ENCODE results near the gene SNX30. TPM values are rescaled to one million over a fixed set of nuclear protein-coding genes. Genes with fewer than 3 reads are reported as not detected.

Gene SNX30
- total and polyA plus RNA-seq, 2 experiments from 2014 or later: 8.5 to 26.7 TPM

DNA sequence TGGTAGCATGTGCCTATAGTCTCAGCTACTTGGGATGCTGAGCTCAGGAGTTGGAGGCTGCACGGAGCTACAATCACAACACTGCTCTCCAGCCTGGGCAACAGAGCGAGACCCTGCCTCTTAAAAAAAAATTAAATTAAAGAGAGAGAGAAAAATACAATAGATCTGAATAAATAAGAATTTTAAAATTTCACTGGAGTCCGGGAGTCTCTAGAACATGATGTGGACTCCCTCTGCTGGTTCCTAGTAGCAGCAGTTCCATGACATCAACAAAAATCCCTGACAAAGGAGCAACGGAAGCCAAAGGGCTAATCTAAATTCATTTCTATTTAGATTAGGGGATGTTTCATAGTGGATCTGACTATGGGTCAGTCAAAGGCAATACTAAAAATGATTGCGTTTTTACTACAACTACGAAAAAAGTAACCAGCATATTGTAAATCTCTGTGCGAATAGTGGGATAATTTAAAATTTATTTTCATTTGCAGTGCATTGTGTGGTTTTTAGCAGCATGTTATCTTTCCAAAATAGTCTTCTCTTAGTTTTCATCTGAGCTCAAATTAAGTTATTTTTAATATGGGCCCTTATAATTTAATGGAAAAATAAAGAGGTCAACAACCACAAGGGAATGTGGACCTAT lies 39.4 kb upstream of the SNX30 start:
- TF ChIP-seq EZH2 (IDR thresholded peaks at IDR 0.05; ENCODE audit: insufficient read depth, poor library complexity, severe bottlenecking): no peak
- no peak for TF ChIP-seq EZH2phosphoT487 (IDR thresholded peaks at IDR 0.05; ENCODE audit: insufficient read depth, low read depth)
- Histone ChIP-seq H3K9me3 (ENCODE audit: low read depth) (no peaks in the 10 kb centered on the region), H3F3A (ENCODE audit: insufficient read depth) (no peaks in the 10 kb centered on the region), H3K9ac (no peak overlapping the region), H3K79me2 (ENCODE audit: insufficient read depth) (peaks cover 92% of the 10 kb centered on the region), H3K4me3 (no peak overlapping the region), H3K36me3 (ENCODE audit: low read depth) (no peaks in the 10 kb centered on the region; the same call in 1 of the 2 replicates), H3K9me2 (ENCODE audit: insufficient read depth) (no peaks in the 10 kb centered on the region), H4K20me1 (ENCODE audit: insufficient read depth) (no peaks in the 10 kb centered on the region), H3K4me2 (ENCODE audit: unreplicated experiment) (no peak overlapping the region), H2AFZ (no peak overlapping the region), H3K27me3 (replicated peaks; ENCODE audit: insufficient read depth) (no peaks in the 10 kb centered on the region), H3K4me1 (ENCODE audit: insufficient read depth) (no peaks in the 10 kb centered on the region), H3K27ac (no peak overlapping the region)
- DNase-seq: peak; percentile 80
- in situ Hi-C loops (cut with MboI): no loop called here
- WGBS, 2 experiments (ENCODE audit: low coverage in 1 of 2, low lambda C conversion rate in 2 of 2, missing lambda C conversion rate in 2 of 2): 78 to 82% methylated on average over 7 of the region's 7 CpGs

DNA sequence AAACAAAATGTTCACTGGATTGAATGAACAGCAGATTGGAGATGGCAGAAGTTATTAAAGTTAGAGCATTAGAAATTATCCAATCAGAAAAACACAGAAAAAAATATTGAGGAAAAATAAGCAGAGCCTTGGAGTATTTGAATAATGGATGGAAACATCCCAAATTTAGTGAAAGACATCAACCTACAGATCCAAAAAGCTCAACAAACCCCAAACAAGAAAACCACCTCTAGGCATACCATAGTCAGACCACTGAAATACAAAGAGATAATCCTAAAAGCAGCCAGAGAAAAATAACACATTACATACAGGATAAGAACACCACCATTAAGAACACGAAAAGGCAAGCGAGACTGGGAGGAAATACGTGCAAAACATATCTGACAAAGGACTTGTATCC lies 37.9 kb upstream of the SNX30 start:
- TF ChIP-seq EZH2phosphoT487 (IDR thresholded peaks at IDR 0.05; ENCODE audit: insufficient read depth, low read depth) (no peak), EZH2 (IDR thresholded peaks at IDR 0.05; ENCODE audit: insufficient read depth, poor library complexity, severe bottlenecking) (no peak)
- H3K4me1 ChIP-seq (ENCODE audit: insufficient read depth): peaks cover 6% of the 10 kb centered on the region; the same call in 1 of the 2 replicates
- in situ Hi-C loops (cut with MboI): no loop called here
- no peaks in the 10 kb centered on the region for H3K27me3 ChIP-seq (replicated peaks; ENCODE audit: insufficient read depth)
- H3F3A ChIP-seq (ENCODE audit: insufficient read depth): peaks cover 8% of the 10 kb centered on the region; the same call in 1 of the 2 replicates
- H3K9ac ChIP-seq: no peak overlapping the region
- H3K4me2 ChIP-seq (ENCODE audit: unreplicated experiment): no peak overlapping the region
- H3K9me2 ChIP-seq (ENCODE audit: insufficient read depth): no peaks in the 10 kb centered on the region
- H3K79me2 ChIP-seq (ENCODE audit: insufficient read depth): peaks cover 92% of the 10 kb centered on the region
- no peak overlapping the region for H2AFZ ChIP-seq
- DNase-seq: no peak
- no peak overlapping the region for H3K27ac ChIP-seq
- H3K9me3 ChIP-seq (ENCODE audit: low read depth): no peaks in the 10 kb centered on the region
- no peak overlapping the region for H3K4me3 ChIP-seq
- H4K20me1 ChIP-seq (ENCODE audit: insufficient read depth): no peaks in the 10 kb centered on the region
- no peaks in the 10 kb centered on the region; the same call in 1 of the 2 replicates for H3K36me3 ChIP-seq (ENCODE audit: low read depth)
- 98 to 99% methylated on average over 3 of the region's 3 CpGs for WGBS, 2 experiments (ENCODE audit: low coverage in 1 of 2, low lambda C conversion rate in 2 of 2, missing lambda C conversion rate in 2 of 2)

DNA sequence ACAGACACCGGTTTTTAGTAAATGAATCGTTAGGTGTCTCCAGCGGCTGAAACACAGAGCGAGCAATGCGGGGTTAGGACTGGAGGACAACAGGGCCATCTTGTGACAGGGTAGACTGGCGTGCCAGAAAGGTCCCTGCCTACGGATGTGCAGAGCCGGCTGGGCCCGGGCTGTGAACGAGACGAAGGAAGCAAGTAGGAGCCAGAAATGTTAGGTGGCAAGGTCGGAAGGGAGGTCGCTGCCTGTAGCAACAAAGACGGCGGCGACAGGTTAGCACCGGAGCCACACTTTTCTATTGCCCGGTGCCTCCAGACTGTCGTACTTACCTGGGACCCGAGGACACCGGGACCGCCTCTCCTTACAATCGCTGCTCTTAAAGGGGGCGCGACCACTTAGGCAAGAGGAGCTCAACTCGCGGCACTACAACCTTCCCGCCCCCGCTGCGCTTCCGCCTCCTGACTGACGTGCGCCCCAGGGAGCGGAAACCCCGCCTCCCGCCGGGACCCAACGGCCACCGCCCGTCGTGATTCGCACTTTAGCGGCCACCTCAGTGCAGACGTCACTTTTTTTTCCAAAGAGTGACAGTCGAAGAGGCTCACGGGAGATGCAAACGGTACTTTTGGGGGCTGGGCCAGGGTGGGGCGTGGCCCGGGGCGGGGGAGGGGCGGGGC lies 32.8 kb upstream of the SNX30 start, which contains the start of gene INIP:
TSS of gene INIP (minus strand) at position 457 of the 671 bp plus-strand sequence. CDS start 1,632 bp downstream, outside the sequence.
- WGBS, 2 experiments (ENCODE audit: low coverage in 1 of 2, low lambda C conversion rate in 2 of 2, missing lambda C conversion rate in 2 of 2): 2% methylated on average over 43 to 51 of the region's 51 CpGs

DNA sequence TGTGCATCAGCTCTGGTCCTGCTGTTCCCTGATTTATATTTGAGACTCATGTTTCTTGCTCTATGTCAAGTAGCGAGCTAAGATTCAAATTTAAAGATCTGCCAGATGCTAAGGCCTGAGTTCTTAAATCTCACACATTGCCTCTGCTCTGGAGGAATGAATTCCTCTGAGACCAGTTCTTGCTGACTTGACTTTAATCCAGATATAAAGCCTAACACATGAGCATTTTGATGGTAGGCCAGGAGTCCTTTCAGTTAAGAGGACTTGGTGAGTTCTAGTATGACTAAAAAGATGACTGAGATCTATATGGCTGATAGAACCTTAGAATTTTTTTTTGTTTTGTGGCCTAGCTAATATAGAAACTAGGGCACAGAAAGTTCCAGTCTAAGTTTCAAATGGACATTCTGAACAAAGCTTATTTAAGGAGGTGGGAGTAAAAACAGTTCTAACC lies 31.3 kb upstream of the SNX30 start:
- no peak for TF ChIP-seq EZH2phosphoT487 (IDR thresholded peaks at IDR 0.05; ENCODE audit: insufficient read depth, low read depth)
- TF ChIP-seq EZH2 (IDR thresholded peaks at IDR 0.05; ENCODE audit: insufficient read depth, poor library complexity, severe bottlenecking): no peak
- H3K9me3 ChIP-seq (ENCODE audit: low read depth): no peaks in the 10 kb centered on the region
- no peak overlapping the region for H3K4me3 ChIP-seq
- H3K4me2 ChIP-seq (ENCODE audit: unreplicated experiment): peak overlapping the region; percentile 5
- peak overlapping the region; percentile 24 for H2AFZ ChIP-seq
- in situ Hi-C loops (cut with MboI): no loop called here
- H3K27ac ChIP-seq: peak overlapping the region; percentile 67
- H3K4me1 ChIP-seq (ENCODE audit: insufficient read depth): peaks cover 16% of the 10 kb centered on the region; the same call in 1 of the 2 replicates
- no peaks in the 10 kb centered on the region for H4K20me1 ChIP-seq (ENCODE audit: insufficient read depth)
- H3F3A ChIP-seq (ENCODE audit: insufficient read depth): peaks cover 26% of the 10 kb centered on the region
- no peak overlapping the region for H3K9ac ChIP-seq
- H3K79me2 ChIP-seq (ENCODE audit: insufficient read depth): peaks cover 31% of the 10 kb centered on the region
- 37 to 50% methylated on average over 1 of the region's 1 CpG for WGBS, 2 experiments (ENCODE audit: low coverage in 1 of 2, low lambda C conversion rate in 2 of 2, missing lambda C conversion rate in 2 of 2)
- H3K9me2 ChIP-seq (ENCODE audit: insufficient read depth): no peaks in the 10 kb centered on the region
- no peaks in the 10 kb centered on the region for H3K36me3 ChIP-seq (ENCODE audit: low read depth)
- no peaks in the 10 kb centered on the region for H3K27me3 ChIP-seq (replicated peaks; ENCODE audit: insufficient read depth)
- DNase-seq: peak; percentile 70

More for the DNA sequence above, 32.8 kb upstream of the SNX30 start, which contains the start of gene INIP:
- Histone ChIP-seq H3K9me2 (ENCODE audit: insufficient read depth) (no peaks in the 10 kb centered on the region), H3K36me3 (ENCODE audit: low read depth) (no peaks in the 10 kb centered on the region; the same call in 1 of the 2 replicates), H2AFZ (peak within 1 kb of the TSS; percentile 95), H3K4me1 (ENCODE audit: insufficient read depth) (peaks cover 16% of the 10 kb centered on the region; the same call in 1 of the 2 replicates), H3F3A (ENCODE audit: insufficient read depth) (peaks cover 26% of the 10 kb centered on the region), H3K79me2 (ENCODE audit: insufficient read depth) (peaks cover 46% of the 10 kb centered on the region), H3K4me3 (peak within 1 kb of the TSS; percentile 92), H3K9ac (peak within 1 kb of the TSS; percentile 88), H3K9me3 (ENCODE audit: low read depth) (no peaks in the 10 kb centered on the region), H3K27ac (peak within 1 kb of the TSS; percentile 77), H4K20me1 (ENCODE audit: insufficient read depth) (no peaks in the 10 kb centered on the region), H3K27me3 (replicated peaks; ENCODE audit: insufficient read depth) (no peaks in the 10 kb centered on the region), H3K4me2 (ENCODE audit: unreplicated experiment) (peak within 1 kb of the TSS; percentile 97)
- DNase-seq: peak; percentile 97
- in situ Hi-C loops (cut with MboI): no loop called here
- TF ChIP-seq EZH2 (IDR thresholded peaks at IDR 0.05; ENCODE audit: insufficient read depth, poor library complexity, severe bottlenecking): no peak
- no peak for TF ChIP-seq EZH2phosphoT487 (IDR thresholded peaks at IDR 0.05; ENCODE audit: insufficient read depth, low read depth)
